Activated CD4-positive, alpha-beta T cell treated with anti-CD3 and anti-CD28 coated beads for 36 hours (primary cell): ENCODE results near the gene POLR1C. TPM values are rescaled to one million over a fixed set of nuclear protein-coding genes. Genes with fewer than 3 reads are reported as not detected.

Experiments
- ATAC-seq: fragments of 200-7000 bp; cut with Tn5 transposase; one replicate; pipeline ENCODE4 v1.10.0; 2021; ENCODE audit warnings: mild to moderate bottlenecking, moderate library complexity
- CTCF ChIA-PET: fragments of 350-600 bp; sonication (Branson Sonifier 250); formaldehyde crosslinking; loops from one replicate; lab custom pipeline; 2021; ENCODE audit warnings: antibody characterized with exemption; lab: Charles Lee
- POLR2A ChIA-PET: fragments of 350-600 bp; sonication (Branson Sonifier 250); formaldehyde crosslinking; loops from one replicate; lab custom pipeline; 2021; ENCODE audit warnings: antibody characterized with exemption, inconsistent platforms; lab: Charles Lee
- DNase-seq: peaks from one replicate; pipeline ENCODE4 v3.0.0-alpha.2; 2020
- H3K27ac Mint-ChIP-seq: one replicate; pipeline ENCODE4 v1.8.0; 2021; ENCODE audit warnings: mixed read lengths
- H3K27me3 Mint-ChIP-seq: one replicate; pipeline ENCODE4 v1.8.0; 2021; ENCODE audit warnings: mixed read lengths
- H3K36me3 Mint-ChIP-seq: one replicate; pipeline ENCODE4 v1.8.0; 2021; ENCODE audit warnings: low read depth, mixed read lengths
- H3K4me1 Mint-ChIP-seq: one replicate; pipeline ENCODE4 v1.8.0; 2021; ENCODE audit warnings: mixed read lengths
- H3K4me3 Mint-ChIP-seq: one replicate; pipeline ENCODE4 v1.8.0; 2021; ENCODE audit warnings: mild to moderate bottlenecking, moderate library complexity, mixed read lengths
- H3K9me3 Mint-ChIP-seq: one replicate; pipeline ENCODE4 v1.8.0; 2021; ENCODE audit warnings: low read depth, mixed read lengths
- intact Hi-C, 2 experiments: fragments of 100-400 bp; cut with DNase I in 1 of 2; cut with micrococcal nuclease in 1 of 2; formaldehyde crosslinking; loops; one replicate each; pipeline versions ENCODE4 v1.14.2 to v1.15.1; 2022 to 2024; cut with DNase I, micrococcal nuclease
- total RNA-seq, 2 experiments: library from RNA; stranded (reverse); gene quantifications; one replicate each; pipeline ENCODE4 v1.2.3, GENCODE V29; 2021

Gene POLR1C
- total RNA-seq, 2 experiments from 2014 or later: 43.4 to 52.9 TPM

- Mint-ChIP-seq H3K27ac (peak overlapping the region; percentile 93), H3K4me1 (peaks cover 29% of the 10 kb centered on the region), H3K27me3 (no peaks in the 10 kb centered on the region), H3K4me3 (peak overlapping the region; percentile 2), H3K36me3 (peaks cover 46% of the 10 kb centered on the region), H3K9me3 (no peaks in the 10 kb centered on the region)
- ATAC-seq (peak; percentile 69), DNase-seq (peak; percentile 19)
- CTCF ChIA-PET: interaction anchor here (0.8 to 1.3 kb wide), 4 partner anchors 15 to 37 kb away, joined by 3 to 7 read pairs (median 4); no protein-coding TSS in a partner anchor
- intact Hi-C loops: loop anchor here (1.0 to 10.0 kb wide), 3 partner anchors 54 to 516 kb away; partner anchors contain the start of genes POLR1C (in 2 of the 2), CUL7 (in 1 of the 2), KLC4 (in 1 of the 2) and MRPL2 (in 1 of the 2)
- POLR2A ChIA-PET: interaction anchor here (0.6 to 1.5 kb wide), 7 partner anchors 24 to 549 kb away, joined by 3 to 8 read pairs (median 3); partner anchors contain the start of gene GTPBP2
These were observed 54.1 kb downstream of the POLR1C start for GRCh38 chr6:43570876-43571441.

Other genes starting within 250 kb of the POLR1C start
- not detected for gene SLC22A7, start 218.8 kb upstream of the POLR1C start, total RNA-seq
- 1 to 10 TPM; 1.6 to 1.8 TPM for gene CRIP3, start 208.3 kb upstream of the POLR1C start, total RNA-seq
- gene ZNF318, start 147.4 kb upstream of the POLR1C start, total RNA-seq: 10 to 100 TPM; 11.2 to 12.9 TPM
- 10 to 100 TPM; 27.8 to 29.0 TPM for gene ABCC10, start 89.5 kb upstream of the POLR1C start, total RNA-seq
- gene DLK2, start 61.5 kb upstream of the POLR1C start, total RNA-seq: 1 to 10 TPM; 1.9 to 2.0 TPM
- gene TJAP1, start 39.5 kb upstream of the POLR1C start, total RNA-seq: 10 to 100 TPM; 35.6 to 37.2 TPM
- under 1 TPM; 0.18 to 0.19 TPM for gene LRRC73, start 6.7 kb upstream of the POLR1C start, total RNA-seq
- 10 to 100 TPM; 38.0 to 39.6 TPM for gene YIPF3, start 163 bp upstream of the POLR1C start, total RNA-seq
- 100 to 1,000 TPM; 108 to 109 TPM for gene XPO5, start 58.9 kb downstream of the POLR1C start, total RNA-seq
- 10 to 100 TPM; 35.2 to 37.9 TPM for gene POLH, start 59.1 kb downstream of the POLR1C start, total RNA-seq
- gene GTPBP2, start 112.2 kb downstream of the POLR1C start, total RNA-seq: 10 to 100 TPM; 59.8 to 64.6 TPM
- 10 to 100 TPM; 35.1 to 35.3 TPM for gene MAD2L1BP, start 118.8 kb downstream of the POLR1C start, total RNA-seq
- gene RSPH9, start 127.9 kb downstream of the POLR1C start, total RNA-seq: not detected
- 10 to 100 TPM; 54.0 to 68.7 TPM for gene MRPS18A, start 170.7 kb downstream of the POLR1C start, total RNA-seq